Fibroblast of skin of back (primary cell): Measurements from ENCODE around the gene ECI1.
A peak's percentile ranks its signal among the peaks of the same experiment; 100 is the strongest.
"Not testable (repeated sequence)": the region's sequence is repeated elsewhere in the genome, so short reads cannot be mapped to it uniquely, and the experiment has no call there.

Source experiments
- DNase-seq: peaks from one replicate; pipeline ENCODE4 v3.0.0-alpha.2; 2013

Gene ECI1

GRCh38 chr16:2210009-2210332 is 41.4 kb downstream of the ECI1 start:
- DNase-seq = no peak

- no peak for DNase-seq
These were observed 42.0 kb downstream of the ECI1 start for GRCh38 chr16:2209258-2210008.

GRCh38 chr16:2208772-2209171 is 42.6 kb downstream of the ECI1 start:
- DNase-seq = no peak

GRCh38 chr16:2208308-2208707 is 43.1 kb downstream of the ECI1 start:
- no peak for DNase-seq

- DNase-seq = no peak
These were observed 43.5 kb downstream of the ECI1 start for GRCh38 chr16:2207872-2208271.

- no peak for DNase-seq
These were observed 44.5 kb downstream of the ECI1 start for GRCh38 chr16:2206780-2207433.

GRCh38 chr16:2206420-2206779 is 45.0 kb downstream of the ECI1 start:
- DNase-seq = no peak

- DNase-seq = no peak
These were observed 45.4 kb downstream of the ECI1 start for GRCh38 chr16:2205967-2206313.

- peak; percentile 79 for DNase-seq
These were observed 46.1 kb downstream of the ECI1 start, which contains the start of gene MLST8 for GRCh38 chr16:2205104-2205966. Gene MLST8, plus strand, starts transcription at chr16:2205454. Its CDS starts 632 bp downstream, at chr16:2206086.

- no peak for DNase-seq
These were observed 46.8 kb downstream of the ECI1 start for GRCh38 chr16:2204416-2205103.

GRCh38 chr16:2203119-2203688 is 48.2 kb downstream of the ECI1 start:
- DNase-seq = not testable (repeated sequence)

GRCh38 chr16:2200313-2200712 is 51.1 kb downstream of the ECI1 start:
- DNase-seq = no peak

GRCh38 chr16:2199621-2200139 is 51.7 kb downstream of the ECI1 start:
- no peak for DNase-seq

GRCh38 chr16:2199095-2199494 is 52.3 kb downstream of the ECI1 start:
- DNase-seq = no peak

- DNase-seq = no peak
These were observed 53.1 kb downstream of the ECI1 start for GRCh38 chr16:2198283-2198682.

- no peak for DNase-seq
These were observed 53.6 kb downstream of the ECI1 start for GRCh38 chr16:2197765-2198164.

GRCh38 chr16:2196981-2197511 is 54.3 kb downstream of the ECI1 start:
- no peak for DNase-seq

GRCh38 chr16:2196162-2196980 is 55.0 kb downstream of the ECI1 start, which contains the start of gene CASKIN1:
Gene CASKIN1, minus strand, starts transcription at chr16:2196605. Its CDS starts 173 bp downstream, at chr16:2196432.
- DNase-seq = no peak

GRCh38 chr16:2195322-2196161 is 55.8 kb downstream of the ECI1 start:
- DNase-seq = no peak

- DNase-seq = peak; percentile 17
These were observed 56.5 kb downstream of the ECI1 start for GRCh38 chr16:2194852-2195321.
